ENCODE results near the gene TRABD2B. TPM values are rescaled to one million over a fixed set of nuclear protein-coding genes. Genes with fewer than 3 reads are reported as not detected.

TRABD2B gene
- total and polyA plus RNA-seq, 2 donors (not counting 3 experiments of a cell fraction or from before 2014, with no cell fraction given) = not detected

DNA sequence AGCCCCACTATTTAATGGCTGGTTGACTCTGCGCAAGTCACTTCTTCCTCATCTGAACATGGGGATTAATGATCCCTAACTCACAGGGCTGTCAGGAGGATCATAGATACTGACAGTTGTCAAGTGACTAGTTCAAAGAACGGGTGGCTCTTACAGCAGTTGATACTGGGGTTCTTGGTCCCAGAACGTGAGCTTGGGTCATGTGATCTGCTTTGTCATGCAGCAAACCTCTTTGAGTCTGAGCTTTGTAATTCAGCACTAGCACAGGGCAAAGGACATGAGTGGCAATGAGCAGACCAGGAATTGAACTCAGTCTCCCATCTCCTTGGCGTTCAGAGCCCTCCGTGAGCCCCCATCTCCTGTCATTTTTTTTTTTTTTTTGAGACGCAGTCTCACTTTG is 64.4 kb downstream of the TRABD2B start:
- no peak overlapping the region for H2AFZ ChIP-seq (ENCODE audit: low read depth, low read length)
- peaks cover 0 to 3% of the 10 kb centered on the region in 2 experiments for H3K27me3 ChIP-seq (ENCODE audit: control insufficient read depth in 2 of 2, insufficient read depth in 2 of 2, low read length in 2 of 2)
- DNase-seq (ENCODE audit: low read depth, low spot score) (no peak), FAIRE-seq (no peak)
- no peaks in the 10 kb centered on the region for H4K20me1 ChIP-seq (replicated peaks; ENCODE audit: control insufficient read depth, extremely low read depth, insufficient read depth, low read length)
- no peaks in the 10 kb centered on the region for H3K9me3 ChIP-seq (replicated peaks; ENCODE audit: control insufficient read depth, insufficient read depth, low read length)
- TF ChIP-seq FOS (IDR thresholded peaks at IDR 0.05; ENCODE audit: borderline replicate concordance, insufficient read depth, low read length) (no peak), POLR2AphosphoS5 (IDR thresholded peaks at IDR 0.05; ENCODE audit: insufficient read depth, low read depth, low read length) (no peak)
- H3K79me2 ChIP-seq (ENCODE audit: control insufficient read depth, insufficient read depth, low read length) = no peaks in the 10 kb centered on the region
- H3K9ac ChIP-seq (replicated peaks; ENCODE audit: extremely low read depth, insufficient read depth, low read length) = no peak overlapping the region
- no peak overlapping the region for H3K4me2 ChIP-seq (ENCODE audit: insufficient read depth, low read length)
- no peaks in the 10 kb centered on the region for H3K4me1 ChIP-seq (ENCODE audit: control insufficient read depth, extremely low read depth, insufficient read depth, low read length)
- CTCF ChIA-PET = interaction anchor here (1.3 to 1.5 kb wide), 2 partner anchors 110 to 194 kb away, joined by 3 to 12 read pairs; no protein-coding TSS in a partner anchor
- H3K27ac ChIP-seq (ENCODE audit: insufficient read depth, low read depth, low read length) = no peak overlapping the region
- no TSS peak for BruUV-seq (replicated peaks)
- H3K36me3 ChIP-seq (ENCODE audit: control insufficient read depth in 2 of 2, extremely low read depth in 1 of 2, insufficient read depth in 2 of 2, low read length in 2 of 2) = no peaks in the 10 kb centered on the region
- H3K4me3 ChIP-seq (replicated peaks in 1 of 3; ENCODE audit: insufficient read depth in 1 of 3, low read depth in 1 of 3, low read length in 3 of 3) = no peak overlapping the region
- intact Hi-C loops (cut with micrococcal nuclease) = no loop called here
- H3K9me1 ChIP-seq (replicated peaks; ENCODE audit: control insufficient read depth, extremely low read depth, insufficient read depth, low read length) = no peaks in the 10 kb centered on the region
- dilution Hi-C loops (cut with MboI; ENCODE audit: extremely low pct_ligation_motif_present, low sequenced_read_pairs) = no loop called here
- POLR2A ChIA-PET = no interaction called here

DNA sequence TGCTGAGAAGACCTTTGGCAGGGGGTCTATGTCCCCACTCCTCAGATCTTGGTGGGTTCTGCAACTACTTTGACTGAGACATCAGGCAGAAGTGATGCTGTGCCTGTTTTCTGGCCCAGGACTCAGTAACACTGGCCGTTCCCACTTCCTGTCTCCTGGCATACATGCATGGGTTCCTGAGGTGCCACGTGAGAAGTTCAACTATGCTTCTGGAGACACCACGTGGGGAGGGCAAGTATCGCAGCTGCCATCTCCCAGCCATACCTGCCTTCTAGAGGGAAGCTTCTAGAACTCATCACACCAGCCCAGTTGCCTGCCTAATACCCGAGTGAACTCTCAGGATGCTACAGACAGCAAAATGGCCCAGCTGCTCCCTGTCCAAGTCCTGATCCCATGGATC is 65.8 kb downstream of the TRABD2B start:
- intact Hi-C loops (cut with micrococcal nuclease) (loop anchor here (1.0 kb wide), 1 partner anchor 193 kb away; no protein-coding TSS in a partner anchor), dilution Hi-C loops (cut with MboI; ENCODE audit: extremely low pct_ligation_motif_present, low sequenced_read_pairs) (no loop called here)
- Histone ChIP-seq H3K79me2 (ENCODE audit: control insufficient read depth, insufficient read depth, low read length) (no peaks in the 10 kb centered on the region), H2AFZ (ENCODE audit: low read depth, low read length) (no peak overlapping the region), H3K27me3 (ENCODE audit: control insufficient read depth in 2 of 2, insufficient read depth in 2 of 2, low read length in 2 of 2) (peaks cover 2 to 13% of the 10 kb centered on the region in 2 experiments), H4K20me1 (replicated peaks; ENCODE audit: control insufficient read depth, extremely low read depth, insufficient read depth, low read length) (no peaks in the 10 kb centered on the region), H3K4me1 (ENCODE audit: control insufficient read depth, extremely low read depth, insufficient read depth, low read length) (no peaks in the 10 kb centered on the region), H3K4me3 (replicated peaks in 1 of 3; ENCODE audit: insufficient read depth in 1 of 3, low read depth in 1 of 3, low read length in 3 of 3) (no peak overlapping the region), H3K27ac (ENCODE audit: insufficient read depth, low read depth, low read length) (no peak overlapping the region), H3K9ac (replicated peaks; ENCODE audit: extremely low read depth, insufficient read depth, low read length) (no peak overlapping the region), H3K4me2 (ENCODE audit: insufficient read depth, low read length) (no peak overlapping the region), H3K9me3 (replicated peaks; ENCODE audit: control insufficient read depth, insufficient read depth, low read length) (no peaks in the 10 kb centered on the region), H3K36me3 (ENCODE audit: control insufficient read depth in 2 of 2, extremely low read depth in 1 of 2, insufficient read depth in 2 of 2, low read length in 2 of 2) (no peaks in the 10 kb centered on the region), H3K9me1 (replicated peaks; ENCODE audit: control insufficient read depth, extremely low read depth, insufficient read depth, low read length) (no peaks in the 10 kb centered on the region)
- POLR2A ChIA-PET = no interaction called here
- BruUV-seq (replicated peaks) = no TSS peak
- TF ChIP-seq, protein P1, sequence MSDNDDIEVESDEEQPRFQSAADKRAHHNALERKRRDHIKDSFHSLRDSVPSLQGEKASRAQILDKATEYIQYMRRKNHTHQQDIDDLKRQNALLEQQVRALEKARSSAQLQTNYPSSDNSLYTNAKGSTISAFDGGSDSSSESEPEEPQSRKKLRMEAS (IDR thresholded peaks at IDR 0.05; ENCODE audit: insufficient read depth, insufficient read length) = peak; percentile 52
- TF ChIP-seq MYC (IDR thresholded peaks at IDR 0.05; ENCODE audit: low read depth, low read length) = no peak
- no peak for TF ChIP-seq POLR2A (IDR thresholded peaks at IDR 0.05; ENCODE audit: low read depth, low read length)
- TF ChIP-seq POLR2AphosphoS5 (IDR thresholded peaks at IDR 0.05; ENCODE audit: insufficient read depth, low read depth, low read length) = no peak
- no peak for TF ChIP-seq JUN (IDR thresholded peaks at IDR 0.05; ENCODE audit: borderline replicate concordance, insufficient read depth, insufficient read length, low read depth)
- no peak for TF ChIP-seq EZH2 (IDR thresholded peaks at IDR 0.05; ENCODE audit: borderline replicate concordance, low read depth, low read length, severe bottlenecking)
- TF ChIP-seq GATA2 (IDR thresholded peaks at IDR 0.05; ENCODE audit: insufficient read depth, insufficient read length, low read depth, low read length) = no peak
- no peak for TF ChIP-seq FOS (IDR thresholded peaks at IDR 0.05; ENCODE audit: borderline replicate concordance, insufficient read depth, low read length)
- TF ChIP-seq, protein P2, sequence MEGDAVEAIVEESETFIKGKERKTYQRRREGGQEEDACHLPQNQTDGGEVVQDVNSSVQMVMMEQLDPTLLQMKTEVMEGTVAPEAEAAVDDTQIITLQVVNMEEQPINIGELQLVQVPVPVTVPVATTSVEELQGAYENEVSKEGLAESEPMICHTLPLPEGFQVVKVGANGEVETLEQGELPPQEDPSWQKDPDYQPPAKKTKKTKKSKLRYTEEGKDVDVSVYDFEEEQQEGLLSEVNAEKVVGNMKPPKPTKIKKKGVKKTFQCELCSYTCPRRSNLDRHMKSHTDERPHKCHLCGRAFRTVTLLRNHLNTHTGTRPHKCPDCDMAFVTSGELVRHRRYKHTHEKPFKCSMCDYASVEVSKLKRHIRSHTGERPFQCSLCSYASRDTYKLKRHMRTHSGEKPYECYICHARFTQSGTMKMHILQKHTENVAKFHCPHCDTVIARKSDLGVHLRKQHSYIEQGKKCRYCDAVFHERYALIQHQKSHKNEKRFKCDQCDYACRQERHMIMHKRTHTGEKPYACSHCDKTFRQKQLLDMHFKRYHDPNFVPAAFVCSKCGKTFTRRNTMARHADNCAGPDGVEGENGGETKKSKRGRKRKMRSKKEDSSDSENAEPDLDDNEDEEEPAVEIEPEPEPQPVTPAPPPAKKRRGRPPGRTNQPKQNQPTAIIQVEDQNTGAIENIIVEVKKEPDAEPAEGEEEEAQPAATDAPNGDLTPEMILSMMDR (IDR thresholded peaks at IDR 0.05; ENCODE audit: extremely low read depth in 1 of 2, insufficient read depth in 1 of 2, low read depth in 1 of 2, low read length in 2 of 2) = peak; percentile 45 to 55
- CTCF ChIA-PET = interaction anchor here (1.0 to 2.8 kb wide), 6 partner anchors 9 to 203 kb away, joined by 3 to 27 read pairs (median 4); no protein-coding TSS in a partner anchor
- peak; percentile 39 for DNase-seq (ENCODE audit: low read depth, low spot score)
- no peak for FAIRE-seq
